IMR-90 (cell line): ENCODE measurements around the gene SAA4. TPM values are rescaled to one million over a fixed set of nuclear protein-coding genes. Genes with fewer than 3 reads are reported as not detected.

Experiments used
- ATAC-seq: fragments of 200-7000 bp; cut with Tn5 transposase; 2 replicates; pipeline ENCODE4 v1.9.1; 2020; ENCODE audit warnings: low read depth, mild to moderate bottlenecking, moderate library complexity
- BruUV-seq: library from RNA; stranded (reverse); fragments of 400-500 nt; replicated peaks from 2 replicates; lab custom pipeline; 2021; lab: Mats Ljungman, UMichigan
- CTCF ChIA-PET: fragments of 300-600 bp; formaldehyde crosslinking; extraction: SDS; loops from one replicate; lab custom pipeline; 2021; ENCODE audit warnings: antibody characterized with exemption; lab: Yijun Ruan, JAX
- POLR2A ChIA-PET: fragments of 300-600 bp; sonication (Branson Sonifier 250); formaldehyde crosslinking; loops from one replicate; lab custom pipeline; 2022; ENCODE audit warnings: antibody characterized with exemption; ENCODE audit not compliant: unreplicated experiment; lab: Charles Lee
- DNase-seq: peaks from one replicate; pipeline ENCODE4 v3.0.0; 2013
- H2AFZ ChIP-seq: replicated peaks from 2 replicates; pipeline ENCODE3; 2013; ENCODE audit warnings: low read length, mild to moderate bottlenecking; ENCODE audit not compliant: poor library complexity
- H2AK5ac ChIP-seq: 2 replicates; pipeline ENCODE4 v1.6.1; 2013; ENCODE audit warnings: low read depth, low read length, inconsistent platforms
- H2AK9ac ChIP-seq: replicated peaks from 2 replicates; pipeline ENCODE3; 2013; ENCODE audit warnings: mild to moderate bottlenecking, low read depth, low read length, moderate library complexity; ENCODE audit not compliant: poor library complexity
- H2BK120ac ChIP-seq: 2 replicates; pipeline ENCODE4 v1.6.1; 2013; ENCODE audit warnings: low read depth, low read length, inconsistent platforms
- H2BK15ac ChIP-seq: 3 replicates; pipeline ENCODE4 v1.6.1; 2013; ENCODE audit warnings: low read depth, low read length, inconsistent platforms
- H2BK20ac ChIP-seq: 2 replicates; pipeline ENCODE4 v1.6.1; 2013; ENCODE audit warnings: low read depth, mild to moderate bottlenecking, inconsistent platforms, low read length, moderate library complexity
- H2BK5ac ChIP-seq: 2 replicates; pipeline ENCODE4 v1.6.1; 2013; ENCODE audit warnings: mild to moderate bottlenecking, low read depth, low read length, inconsistent platforms; ENCODE audit not compliant: poor library complexity, severe bottlenecking
- H3K14ac ChIP-seq: replicated peaks from 2 replicates; pipeline ENCODE4 v1.6.1; 2013; ENCODE audit warnings: low read depth, low read length, inconsistent platforms
- H3K18ac ChIP-seq: 2 replicates; pipeline ENCODE4 v1.6.1; 2013; ENCODE audit warnings: low read depth, low read length, control low read depth
- H3K23ac ChIP-seq: 2 replicates; pipeline ENCODE4 v1.6.1; 2013; ENCODE audit warnings: low read depth, low read length, inconsistent platforms
- H3K27ac ChIP-seq: 2 replicates; pipeline ENCODE4 v1.5.1; 2013; ENCODE audit warnings: mild to moderate bottlenecking, control low read depth, low read length; ENCODE audit not compliant: insufficient read depth
- H3K27me3 ChIP-seq: 2 replicates; pipeline ENCODE4 v1.6.1; 2013; ENCODE audit warnings: low read length; ENCODE audit not compliant: control insufficient read depth, insufficient read depth
- H3K36me3 ChIP-seq: 2 replicates; pipeline ENCODE4 v1.6.1; 2013; ENCODE audit warnings: low read length, mixed read lengths; ENCODE audit not compliant: control insufficient read depth, insufficient read depth
- H3K4ac ChIP-seq: 2 replicates; pipeline ENCODE4 v1.6.1; 2013; ENCODE audit warnings: low read depth, low read length, inconsistent platforms
- H3K4me1 ChIP-seq: 2 replicates; pipeline ENCODE4 v1.6.1; 2013; ENCODE audit warnings: low read length, mixed read lengths; ENCODE audit not compliant: control insufficient read depth, insufficient read depth
- H3K4me2 ChIP-seq: 2 replicates; pipeline ENCODE4 v1.6.1; 2013; ENCODE audit warnings: low read depth, mild to moderate bottlenecking, control low read depth, low read length, moderate library complexity
- H3K4me3 ChIP-seq: 2 replicates; pipeline ENCODE4 v1.5.1; 2013; ENCODE audit warnings: low read depth, mild to moderate bottlenecking, control low read depth, low read length, moderate library complexity; ENCODE audit not compliant: insufficient read depth
- H3K56ac ChIP-seq: 2 replicates; pipeline ENCODE4 v1.6.1; 2013; ENCODE audit warnings: low read length, inconsistent platforms; ENCODE audit not compliant: insufficient read depth; ENCODE audit errors: extremely low read depth
- H3K79me1 ChIP-seq, 2 experiments: 2 replicates each; pipeline ENCODE4 v1.6.1; 2013; ENCODE audit warnings: low read length in 2 of 2, inconsistent platforms in 1 of 2, low read depth in 1 of 2
- H3K9ac ChIP-seq: 2 replicates; pipeline ENCODE4 v1.6.1; 2013; ENCODE audit warnings: low read depth, low read length, control low read depth
- H3K9me1 ChIP-seq: 2 replicates; pipeline ENCODE4 v1.6.1; 2013; ENCODE audit warnings: low read length, inconsistent platforms; ENCODE audit not compliant: insufficient read depth
- H3K9me3 ChIP-seq: 2 replicates; pipeline ENCODE4 v1.6.1; 2013; ENCODE audit warnings: low read length; ENCODE audit not compliant: control insufficient read depth, insufficient read depth
- H4K20me1 ChIP-seq: 2 replicates; pipeline ENCODE4 v1.6.1; 2013; ENCODE audit warnings: low read length, inconsistent platforms; ENCODE audit not compliant: insufficient read depth
- H4K5ac ChIP-seq: 2 replicates; pipeline ENCODE4 v1.6.1; 2013; ENCODE audit warnings: mild to moderate bottlenecking, low read depth, low read length, control low read depth
- H4K8ac ChIP-seq, 2 experiments: 2 replicates each; pipeline ENCODE4 v1.6.1; 2013; ENCODE audit warnings: low read depth in 2 of 2, low read length in 2 of 2, control low read depth in 1 of 2, inconsistent platforms in 1 of 2
- H4K91ac ChIP-seq: 2 replicates; pipeline ENCODE4 v1.6.1; 2013; ENCODE audit warnings: low read depth, low read length, inconsistent platforms; ENCODE audit not compliant: insufficient read depth
- BHLHE40 ChIP-seq: fragments of 150-350 bp; IDR thresholded peaks from 2 replicates; pipeline ENCODE4 v1.6.1; 2016; ENCODE audit warnings: mild to moderate bottlenecking, low read depth, low read length
- CHD1 ChIP-seq: IDR thresholded peaks from 2 replicates; pipeline ENCODE4 v1.6.1; 2012; ENCODE audit warnings: low read depth, low read length, improper control_type of control experiment
- ELK1 ChIP-seq: fragments of 150-350 bp; IDR thresholded peaks from 2 replicates; pipeline ENCODE4 v1.6.1; 2016; ENCODE audit warnings: low read depth, mild to moderate bottlenecking, low read length, moderate library complexity, borderline replicate concordance
- FOS ChIP-seq: fragments of 150-350 bp; IDR thresholded peaks from 2 replicates; pipeline ENCODE4 v1.6.1; 2016; ENCODE audit warnings: low read depth, low read length
- MAFK ChIP-seq: IDR thresholded peaks from 2 replicates; pipeline ENCODE4 v1.6.1; 2012; ENCODE audit warnings: low read depth, low read length, improper control_type of control experiment
- MAZ ChIP-seq: IDR thresholded peaks from 2 replicates; pipeline ENCODE4 v1.6.1; 2012; ENCODE audit warnings: low read depth, mild to moderate bottlenecking, low read length, improper control_type of control experiment, moderate library complexity, borderline replicate concordance
- MXI1 ChIP-seq: IDR thresholded peaks from 2 replicates; pipeline ENCODE4 v1.6.1; 2012; ENCODE audit warnings: low read depth, mild to moderate bottlenecking, low read length, moderate library complexity, borderline replicate concordance
- USF2 ChIP-seq: fragments of 150-350 bp; IDR thresholded peaks from 2 replicates; pipeline ENCODE4 v1.6.1; 2017; ENCODE audit warnings: mild to moderate bottlenecking, antibody characterized with exemption, low read length, low read depth
- WGBS, 2 experiments: methylation state at CpG; one replicate each; pipeline versions ENCODE4 v1.1.5 to v1.1.7; 2013; ENCODE audit warnings: missing lambda C conversion rate in 2 of 2; ENCODE audit not compliant: insufficient read length in 1 of 2; ENCODE audit errors: extremely low coverage in 2 of 2; 5-methylcytosine and 5-hydroxymethylcytosine counted together
- dilution Hi-C: fragments of 300-500 bp; cut with HindIII; formaldehyde crosslinking; loops from one replicate; pipeline ENCODE4 v1.14.3; 2018; ENCODE audit warnings: low sequenced_read_pairs; ENCODE audit not compliant: unreplicated experiment
- in situ Hi-C: fragments of 300-500 bp; cut with MboI; formaldehyde crosslinking; loops from 3 replicates; pipeline ENCODE4 v1.14.3; 2019; ENCODE audit warnings: low sequenced_read_pairs, inconsistent platforms, mixed read lengths
- intact Hi-C: fragments of 100-400 bp; cut with micrococcal nuclease; formaldehyde crosslinking; loops from 2 replicates; pipeline ENCODE4 v1.10.0; 2022
- polyA plus RNA-seq, 3 experiments: library from polyadenylated mRNA; depleted of rRNA; stranded (reverse); fragments of >200 nt; gene quantifications; 2 replicates each; pipeline ENCODE4 v1.2.3, GENCODE V29; 2012; ENCODE audit warnings: low replicate concordance in 1 of 3
- total RNA-seq: library from RNA; depleted of rRNA; stranded (reverse); fragments of >200 nt; gene quantifications from 2 replicates; pipeline ENCODE4 v1.2.3, GENCODE V29; 2012

SAA4 gene
- total and polyA plus RNA-seq, 2 of the 4 experiments (the other 2 are of a cell fraction): not detected

- in situ Hi-C loops (no loop called here), intact Hi-C loops (no loop called here), dilution Hi-C loops (no loop called here)
- Histone ChIP-seq H4K20me1 (no peaks in the 10 kb centered on the region), H3K4ac (no peak overlapping the region), H3K9me3 (no peaks in the 10 kb centered on the region), H3K56ac (no peak overlapping the region), H2BK15ac (no peak overlapping the region), H2BK20ac (no peak overlapping the region), H3K27me3 (no peaks in the 10 kb centered on the region; the same call in 1 of the 2 replicates), H3K4me3 (no peak overlapping the region), H2AFZ (no peak overlapping the region), H2BK5ac (no peak overlapping the region), H3K14ac (no peak overlapping the region), H3K18ac (no peak overlapping the region), H3K79me1 (no peaks in the 10 kb centered on the region), H3K9me1 (no peaks in the 10 kb centered on the region), H3K4me1 (no peaks in the 10 kb centered on the region), H4K91ac (no peak overlapping the region), H3K27ac (no peak overlapping the region), H4K5ac (no peak overlapping the region), H2AK9ac (no peak overlapping the region), H3K4me2 (no peak overlapping the region), H3K36me3 (no peaks in the 10 kb centered on the region), H3K9ac (no peak overlapping the region), H2BK120ac (no peak overlapping the region), H4K8ac (no peak overlapping the region), H2AK5ac (no peak overlapping the region), H3K23ac (no peak overlapping the region)
- CTCF ChIA-PET: interaction anchor here (0.9 kb wide), 1 partner anchor 502 kb away, joined by 3 read pairs; no protein-coding TSS in a partner anchor
- DNase-seq: no peak
- no TSS peak for BruUV-seq
- ATAC-seq: no peak
- no peak for TF ChIP-seq FOS
- no peak for TF ChIP-seq CHD1
- TF ChIP-seq MAZ: no peak
- no peak for TF ChIP-seq MAFK
- TF ChIP-seq USF2: no peak
- no peak for TF ChIP-seq BHLHE40
- no peak for TF ChIP-seq MXI1
- TF ChIP-seq ELK1: no peak
- POLR2A ChIA-PET: no interaction called here
- 39% methylated on average over 3 of the region's 5 CpGs; no CpG with 5 or more reads in 1 of the 2 experiments for WGBS, 2 experiments
Measured at GRCh38 chr11:18221274-18221876, 15.2 kb downstream of the SAA4 start.
